PC-9 (cell line): ENCODE data around the gene IL17RA. TPM values are rescaled to one million over a fixed set of nuclear protein-coding genes. Genes with fewer than 3 reads are reported as not detected.

Source experiments
- BruUV-seq: library from RNA; stranded (reverse); fragments of 400-500 nt; replicated peaks from 2 replicates; lab custom pipeline; 2021; lab: Mats Ljungman, UMichigan
- CTCF ChIA-PET: fragments of 300-600 bp; sonication (Branson Sonifier 250); formaldehyde crosslinking; loops from one replicate; lab custom pipeline; 2022; ENCODE audit warnings: antibody characterized with exemption; lab: Charles Lee
- POLR2A ChIA-PET: fragments of 300-600 bp; sonication (Branson Sonifier 250); formaldehyde crosslinking; loops from one replicate; lab custom pipeline; 2022; ENCODE audit warnings: antibody characterized with exemption; ENCODE audit not compliant: unreplicated experiment; lab: Charles Lee
- DNase-seq, 2 experiments: peaks; one replicate each; pipeline versions ENCODE4 v3.0.0 to v3.0.0-alpha.2; 2015 to 2022; ENCODE audit warnings: mixed read lengths in 1 of 2
- H2AFZ ChIP-seq: fragments of 200-600 bp; sonication (generic); 2 replicates; pipeline ENCODE4 v1.8.1; 2017; ENCODE audit warnings: antibody characterized with exemption
- H3F3A ChIP-seq: fragments of 200-600 bp; sonication (generic); 2 replicates; pipeline ENCODE4 v1.8.1; 2017; ENCODE audit warnings: antibody characterized with exemption, mild to moderate bottlenecking, low read depth; ENCODE audit not compliant: insufficient read depth
- H3K27ac ChIP-seq: fragments of 200-600 bp; sonication (generic); 2 replicates; pipeline ENCODE4 v1.6.1; 2016; ENCODE audit warnings: mixed run types
- H3K27me3 ChIP-seq: fragments of 200-600 bp; sonication (generic); 2 replicates; pipeline ENCODE4 v1.6.1; 2016; ENCODE audit warnings: low read depth, mixed run types; ENCODE audit not compliant: insufficient read depth
- H3K36me3 ChIP-seq: fragments of 200-600 bp; sonication (generic); 2 replicates; pipeline ENCODE4 v1.6.1; 2016; ENCODE audit warnings: low read depth, mixed run types
- H3K4me1 ChIP-seq: fragments of 200-600 bp; sonication (generic); replicated peaks from 2 replicates; pipeline ENCODE4 v1.6.1; 2016; ENCODE audit warnings: mixed run types; ENCODE audit not compliant: insufficient read depth
- H3K4me2 ChIP-seq: fragments of 200-600 bp; sonication (generic); 2 replicates; pipeline ENCODE4 v1.6.1; 2017; ENCODE audit warnings: mixed run types
- H3K4me3 ChIP-seq: fragments of 200-600 bp; sonication (generic); 2 replicates; pipeline ENCODE4 v1.6.1; 2016; ENCODE audit warnings: mixed run types
- H3K79me2 ChIP-seq: fragments of 200-600 bp; sonication (generic); 2 replicates; pipeline ENCODE4 v1.6.1; 2017; ENCODE audit warnings: low read depth, mixed run types
- H3K9me2 ChIP-seq: fragments of 200-600 bp; sonication (generic); 2 replicates; pipeline ENCODE4 v1.8.1; 2017; ENCODE audit warnings: mild to moderate bottlenecking; ENCODE audit not compliant: insufficient read depth
- H3K9me3 ChIP-seq: fragments of 200-600 bp; sonication (generic); 2 replicates; pipeline ENCODE4 v1.8.1; 2016; ENCODE audit warnings: low read depth; ENCODE audit not compliant: insufficient read depth
- H4K20me1 ChIP-seq: fragments of 200-600 bp; sonication (generic); 2 replicates; pipeline ENCODE4 v1.8.1; 2017; ENCODE audit not compliant: insufficient read depth
- CTCF ChIP-seq: fragments of 200-600 bp; sonication (generic); conservative IDR thresholded peaks from 2 replicates; pipeline ENCODE4 v1.6.1; 2017; ENCODE audit warnings: mixed run types, antibody characterized with exemption, mild to moderate bottlenecking, moderate library complexity
- EZH2 ChIP-seq: fragments of 200-600 bp; sonication (generic); IDR thresholded peaks from 2 replicates; pipeline ENCODE4 v1.8.0; 2017; ENCODE audit warnings: antibody characterized with exemption, low read depth
- intact Hi-C: fragments of 100-400 bp; cut with micrococcal nuclease; formaldehyde crosslinking; loops from one replicate; pipeline ENCODE4 v1.10.0; 2022; ENCODE audit not compliant: unreplicated experiment
- total RNA-seq: library from RNA; stranded (reverse); gene quantifications from 2 replicates; pipeline ENCODE4 v1.2.3, GENCODE V29; 2021

IL17RA gene
- total RNA-seq, 1 experiment from 2014 or later, result 8.2 TPM

GRCh38 chr22:17086788-17087497 is 2.1 kb downstream of the IL17RA start:
- Histone ChIP-seq H3K36me3 (no peaks in the 10 kb centered on the region), H2AFZ (no peak overlapping the region), H3K4me1 (no peaks in the 10 kb centered on the region), H3K4me3 (no peak overlapping the region), H3K9me2 (no peaks in the 10 kb centered on the region), H3K27ac (no peak overlapping the region), H3F3A (no peaks in the 10 kb centered on the region), H3K4me2 (no peak overlapping the region), H3K27me3 (no peaks in the 10 kb centered on the region), H3K79me2 (no peaks in the 10 kb centered on the region), H3K9me3 (no peaks in the 10 kb centered on the region), H4K20me1 (no peaks in the 10 kb centered on the region; the same call in 1 of the 2 replicates)
- ChIA-PET POLR2A (no interaction called here), CTCF (interaction anchor here (0.5 kb wide), 1 partner anchor 85 kb away, joined by 11 read pairs; no protein-coding TSS in a partner anchor)
- no peak for DNase-seq
- TF ChIP-seq CTCF, result no peak
- TF ChIP-seq EZH2, result no peak
- BruUV-seq, result no TSS peak
- intact Hi-C loops, result no loop called here

GRCh38 chr22:17087498-17088131 is 2.8 kb downstream of the IL17RA start:
- Histone ChIP-seq H4K20me1 (no peaks in the 10 kb centered on the region; the same call in 1 of the 2 replicates), H3K36me3 (no peaks in the 10 kb centered on the region), H3K4me2 (no peak overlapping the region), H2AFZ (no peak overlapping the region), H3K27ac (no peak overlapping the region), H3K79me2 (no peaks in the 10 kb centered on the region), H3K9me2 (no peaks in the 10 kb centered on the region), H3F3A (no peaks in the 10 kb centered on the region), H3K4me1 (no peaks in the 10 kb centered on the region), H3K27me3 (no peaks in the 10 kb centered on the region), H3K4me3 (no peak overlapping the region), H3K9me3 (no peaks in the 10 kb centered on the region)
- intact Hi-C loops, result no loop called here
- ChIA-PET POLR2A (no interaction called here), CTCF (interaction anchor here (0.5 to 0.6 kb wide), 2 partner anchors 84 to 233 kb away, joined by 5 to 11 read pairs; no protein-coding TSS in a partner anchor)
- DNase-seq, result no peak
- TF ChIP-seq EZH2 (no peak), CTCF (no peak)
- BruUV-seq, result no TSS peak

- H3K27ac ChIP-seq, result no peak overlapping the region
- no peaks in the 10 kb centered on the region for H3K9me2 ChIP-seq
- POLR2A ChIA-PET, result no interaction called here
- DNase-seq, result no peak
- no peaks in the 10 kb centered on the region for H3K36me3 ChIP-seq
- no peak overlapping the region for H2AFZ ChIP-seq
- H3K27me3 ChIP-seq, result no peaks in the 10 kb centered on the region
- CTCF ChIA-PET, result no interaction called here
- BruUV-seq, result no TSS peak
- H3K4me1 ChIP-seq, result no peaks in the 10 kb centered on the region
- no peaks in the 10 kb centered on the region for H3K9me3 ChIP-seq
- intact Hi-C loops, result no loop called here
- TF ChIP-seq EZH2 (no peak), CTCF (no peak)
- H3K79me2 ChIP-seq, result no peaks in the 10 kb centered on the region
- no peak overlapping the region for H3K4me2 ChIP-seq
- H3K4me3 ChIP-seq, result no peak overlapping the region
- H3F3A ChIP-seq, result no peaks in the 10 kb centered on the region
- H4K20me1 ChIP-seq, result no peaks in the 10 kb centered on the region; the same call in 1 of the 2 replicates
Measured at GRCh38 chr22:17090550-17090949, 5.8 kb downstream of the IL17RA start.
